GM23248 (cell line): Measurements from ENCODE around the gene IRF8. TPM values are rescaled to one million over a fixed set of nuclear protein-coding genes. Genes with fewer than 3 reads are reported as not detected.

ENCODE experiments used
- DNase-seq: peaks from one replicate; pipeline ENCODE4 v3.0.0-alpha.2; 2015
- H2AFZ ChIP-seq: fragments of 200-600 bp; sonication (generic); 2 replicates; pipeline ENCODE4 v1.6.1; 2016; ENCODE audit warnings: antibody characterized with exemption
- H3F3A ChIP-seq: fragments of 200-600 bp; sonication (generic); 2 replicates; pipeline ENCODE4 v1.6.1; 2016; ENCODE audit warnings: mild to moderate bottlenecking, antibody characterized with exemption, mixed run types; ENCODE audit not compliant: insufficient read depth
- H3K27ac ChIP-seq: fragments of 200-600 bp; sonication (generic); 2 replicates; pipeline ENCODE4 v1.5.1; 2016; ENCODE audit warnings: mild to moderate bottlenecking
- H3K27me3 ChIP-seq: fragments of 200-600 bp; sonication (generic); replicated peaks from 2 replicates; pipeline ENCODE4 v1.6.1; 2016; ENCODE audit warnings: mild to moderate bottlenecking; ENCODE audit not compliant: insufficient read depth
- H3K36me3 ChIP-seq: fragments of 200-600 bp; sonication (generic); 2 replicates; pipeline ENCODE4 v1.6.1; 2016; ENCODE audit warnings: low read depth, mild to moderate bottlenecking
- H3K4me1 ChIP-seq: fragments of 200-600 bp; sonication (generic); 2 replicates; pipeline ENCODE4 v1.6.1; 2016; ENCODE audit warnings: mild to moderate bottlenecking; ENCODE audit not compliant: insufficient read depth
- H3K4me2 ChIP-seq: fragments of 200-600 bp; sonication (generic); one replicate; pipeline ENCODE4 v1.6.1; 2016; ENCODE audit warnings: mild to moderate bottlenecking; ENCODE audit not compliant: unreplicated experiment
- H3K4me3 ChIP-seq: fragments of 200-600 bp; sonication (generic); 2 replicates; pipeline ENCODE4 v1.5.1; 2016; ENCODE audit warnings: mild to moderate bottlenecking
- H3K79me2 ChIP-seq: fragments of 200-600 bp; sonication (generic); 2 replicates; pipeline ENCODE4 v1.6.1; 2016; ENCODE audit warnings: mild to moderate bottlenecking; ENCODE audit not compliant: insufficient read depth
- H3K9ac ChIP-seq: fragments of 200-600 bp; sonication (generic); 2 replicates; pipeline ENCODE4 v1.6.1; 2016; ENCODE audit warnings: mild to moderate bottlenecking
- H3K9me2 ChIP-seq: fragments of 200-600 bp; sonication (generic); 2 replicates; pipeline ENCODE4 v1.6.1; 2016; ENCODE audit warnings: mixed run types, mild to moderate bottlenecking, moderate library complexity; ENCODE audit not compliant: insufficient read depth
- H3K9me3 ChIP-seq: fragments of 200-600 bp; sonication (generic); one replicate; pipeline ENCODE4 v1.6.1; 2017; ENCODE audit warnings: low read depth
- H4K20me1 ChIP-seq: fragments of 200-600 bp; sonication (generic); 2 replicates; pipeline ENCODE4 v1.6.0; 2016; ENCODE audit not compliant: insufficient read depth
- EZH2 ChIP-seq: fragments of 200-600 bp; sonication (generic); IDR thresholded peaks from 2 replicates; pipeline ENCODE4 v1.6.1; 2018; ENCODE audit warnings: antibody characterized with exemption, mild to moderate bottlenecking; ENCODE audit not compliant: insufficient read depth, poor library complexity, severe bottlenecking
- EZH2phosphoT487 ChIP-seq: fragments of 200-600 bp; sonication (generic); IDR thresholded peaks from 2 replicates; pipeline ENCODE4 v1.6.1; 2018; ENCODE audit warnings: antibody characterized with exemption, moderate library complexity, mild to moderate bottlenecking, low read depth; ENCODE audit not compliant: insufficient read depth
- WGBS, 2 experiments: methylation state at CpG; one replicate each; pipeline ENCODE4 v1.1.6; 2015 to 2017; ENCODE audit warnings: low lambda C conversion rate in 2 of 2, low coverage in 1 of 2; ENCODE audit errors: missing lambda C conversion rate in 2 of 2; 5-methylcytosine and 5-hydroxymethylcytosine counted together
- in situ Hi-C: fragments of 300-500 bp; cut with MboI; formaldehyde crosslinking; loops from 2 replicates; pipeline ENCODE4 v1.15.0; 2020
- polyA plus RNA-seq: library from polyadenylated mRNA; unstranded; fragments of >200 nt; fragmentation: Nextera tagmentation; extraction: Ambion mirVana; gene quantifications from 2 replicates; pipeline ENCODE4 v1.2.1, GENCODE V29; 2016
- total RNA-seq: library from RNA; depleted of rRNA; stranded (reverse); fragments of >200 nt; shearing (Covaris generic); gene quantifications from 2 replicates; pipeline ENCODE4 v1.2.3, GENCODE V29; 2014

The IRF8 gene
- total and polyA plus RNA-seq, 2 experiments from 2014 or later: 0.31 TPM; not detected in 1

DNA sequence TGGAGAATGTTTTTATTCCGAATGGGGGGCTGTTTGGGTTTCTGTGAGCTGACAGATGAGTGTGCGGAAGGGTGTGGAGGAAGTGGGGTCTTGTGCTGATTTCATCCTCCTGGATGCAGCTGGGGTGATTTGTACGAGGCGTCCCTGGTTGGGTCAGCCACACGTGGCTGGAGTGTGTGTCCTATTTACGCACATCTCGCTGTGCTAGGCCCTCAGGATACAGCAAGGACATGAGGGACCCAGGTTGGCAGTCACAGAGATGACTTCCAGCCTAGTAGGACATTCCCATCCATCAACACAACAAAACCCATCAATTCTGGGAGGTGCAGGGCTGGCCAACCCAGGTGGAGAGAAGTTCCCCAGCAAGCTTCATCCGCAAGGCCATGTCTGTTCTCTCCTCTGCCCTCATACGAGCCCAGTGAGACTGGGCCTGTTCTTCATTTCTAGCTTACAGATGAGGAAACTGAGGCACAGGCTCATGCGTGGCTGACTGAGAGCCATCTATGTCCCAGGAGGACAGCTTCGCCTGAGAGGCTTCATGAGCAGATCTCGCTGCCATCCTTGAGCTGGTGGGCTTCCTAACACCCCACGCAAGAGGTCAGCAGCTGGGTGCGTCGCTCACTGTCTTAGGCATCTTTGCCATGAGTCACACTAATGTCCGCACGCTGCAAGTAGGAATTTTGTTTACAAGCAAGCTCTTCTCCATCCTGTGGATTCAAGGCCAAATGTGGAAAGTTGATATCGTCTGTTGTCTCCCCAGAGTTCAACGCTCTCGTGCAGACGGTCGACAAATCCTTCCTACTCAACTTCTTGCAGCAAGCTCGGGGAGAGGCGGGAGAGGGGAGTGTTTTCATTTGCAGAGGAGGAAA lies 24.4 kb downstream of the IRF8 start:
- H3K27me3 ChIP-seq: peaks cover 57% of the 10 kb centered on the region
- no peaks in the 10 kb centered on the region for H4K20me1 ChIP-seq
- in situ Hi-C loops: no loop called here
- WGBS, 2 experiments: 64 to 67% methylated on average over 24 of the region's 24 CpGs
- no peak for DNase-seq
- no peak overlapping the region for H3K27ac ChIP-seq
- no peak for TF ChIP-seq EZH2phosphoT487
- no peak for TF ChIP-seq EZH2
- H3K9me2 ChIP-seq: no peaks in the 10 kb centered on the region
- H3F3A ChIP-seq: no peaks in the 10 kb centered on the region
- no peak overlapping the region for H3K9ac ChIP-seq
- H3K36me3 ChIP-seq: no peaks in the 10 kb centered on the region
- no peaks in the 10 kb centered on the region for H3K79me2 ChIP-seq
- no peak overlapping the region for H3K4me3 ChIP-seq
- no peak overlapping the region for H3K4me2 ChIP-seq
- no peak overlapping the region for H2AFZ ChIP-seq
- no peaks in the 10 kb centered on the region for H3K4me1 ChIP-seq
- H3K9me3 ChIP-seq: no peaks in the 10 kb centered on the region

GRCh38 chr16:85924675-85925074 lies 25.7 kb downstream of the IRF8 start:
- 11 to 13% methylated on average over 3 of the region's 3 CpGs for WGBS, 2 experiments

DNA sequence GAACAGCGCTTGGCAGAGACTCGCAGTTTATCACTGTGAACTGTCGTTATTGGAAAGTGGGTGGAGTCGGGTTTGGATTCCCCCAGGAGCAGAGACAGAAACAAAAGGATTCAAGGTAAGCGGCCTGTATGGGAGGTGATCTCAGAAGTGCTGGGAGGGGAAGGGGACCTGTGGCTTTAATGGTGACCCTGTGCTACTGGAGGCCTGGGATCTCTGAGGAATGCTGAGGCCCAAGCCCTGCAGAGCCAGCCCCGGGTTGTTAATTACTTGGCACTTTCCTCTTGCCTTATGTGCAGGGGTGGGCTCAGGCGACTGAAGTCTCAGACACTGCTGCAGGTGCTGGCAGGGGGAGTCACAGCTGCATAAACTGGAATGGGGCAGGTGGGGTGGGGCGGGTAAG lies 27.4 kb downstream of the IRF8 start:
- Histone ChIP-seq H3K4me3 (no peak overlapping the region), H3K79me2 (no peaks in the 10 kb centered on the region), H3K36me3 (no peaks in the 10 kb centered on the region), H3K9me3 (no peaks in the 10 kb centered on the region), H3F3A (no peaks in the 10 kb centered on the region), H2AFZ (no peak overlapping the region), H3K4me1 (no peaks in the 10 kb centered on the region), H3K27ac (no peak overlapping the region), H3K9me2 (no peaks in the 10 kb centered on the region), H4K20me1 (no peaks in the 10 kb centered on the region), H3K27me3 (peaks cover 75% of the 10 kb centered on the region), H3K9ac (no peak overlapping the region), H3K4me2 (no peak overlapping the region)
- WGBS, 2 experiments: 62 to 75% methylated on average over 7 to 8 of the region's 8 CpGs
- DNase-seq: no peak
- TF ChIP-seq EZH2 (no peak), EZH2phosphoT487 (no peak)
- in situ Hi-C loops: no loop called here

More at GRCh38 chr16:85924675-85925074, 25.7 kb downstream of the IRF8 start:
- H3F3A ChIP-seq: no peaks in the 10 kb centered on the region
- H4K20me1 ChIP-seq: no peaks in the 10 kb centered on the region
- no peaks in the 10 kb centered on the region for H3K36me3 ChIP-seq
- TF ChIP-seq EZH2 (no peak), EZH2phosphoT487 (no peak)
- in situ Hi-C loops: no loop called here
- H3K79me2 ChIP-seq: no peaks in the 10 kb centered on the region
- H3K9ac ChIP-seq: no peak overlapping the region
- H3K4me1 ChIP-seq: no peaks in the 10 kb centered on the region
- H2AFZ ChIP-seq: no peak overlapping the region
- H3K27ac ChIP-seq: no peak overlapping the region
- peak; percentile 78 for DNase-seq
- no peak overlapping the region for H3K4me3 ChIP-seq
- H3K9me2 ChIP-seq: no peaks in the 10 kb centered on the region
- H3K4me2 ChIP-seq: no peak overlapping the region
- peaks cover 68% of the 10 kb centered on the region for H3K27me3 ChIP-seq
- H3K9me3 ChIP-seq: no peaks in the 10 kb centered on the region

- Histone ChIP-seq H3K9ac (no peak overlapping the region), H3K79me2 (no peaks in the 10 kb centered on the region), H3K27me3 (peaks cover 68% of the 10 kb centered on the region), H2AFZ (no peak overlapping the region), H4K20me1 (no peaks in the 10 kb centered on the region), H3K36me3 (no peaks in the 10 kb centered on the region), H3K27ac (no peak overlapping the region), H3K4me1 (no peaks in the 10 kb centered on the region), H3K4me2 (no peak overlapping the region), H3K9me2 (no peaks in the 10 kb centered on the region), H3F3A (no peaks in the 10 kb centered on the region), H3K9me3 (no peaks in the 10 kb centered on the region), H3K4me3 (no peak overlapping the region)
- in situ Hi-C loops: no loop called here
- WGBS, 2 experiments: 53 to 56% methylated on average over 16 of the region's 16 CpGs
- TF ChIP-seq EZH2: no peak
- TF ChIP-seq EZH2phosphoT487: no peak
- no peak for DNase-seq
Measured at GRCh38 chr16:85927371-85927770, 28.4 kb downstream of the IRF8 start.
